GM20000 (cell line): ENCODE results near the gene SNTG2.

ENCODE experiments used
- DNase-seq: peaks from one replicate; pipeline ENCODE4 v3.0.0; 2012; ENCODE audit warnings: low spot score
- TF ChIP-seq, protein P1 (sequence below): IDR thresholded peaks from 2 replicates; pipeline ENCODE4 v1.5.1; 2012; ENCODE audit warnings: mild to moderate bottlenecking, control low read depth; ENCODE audit errors: extremely low read depth, missing control alignments

Gene SNTG2

DNA sequence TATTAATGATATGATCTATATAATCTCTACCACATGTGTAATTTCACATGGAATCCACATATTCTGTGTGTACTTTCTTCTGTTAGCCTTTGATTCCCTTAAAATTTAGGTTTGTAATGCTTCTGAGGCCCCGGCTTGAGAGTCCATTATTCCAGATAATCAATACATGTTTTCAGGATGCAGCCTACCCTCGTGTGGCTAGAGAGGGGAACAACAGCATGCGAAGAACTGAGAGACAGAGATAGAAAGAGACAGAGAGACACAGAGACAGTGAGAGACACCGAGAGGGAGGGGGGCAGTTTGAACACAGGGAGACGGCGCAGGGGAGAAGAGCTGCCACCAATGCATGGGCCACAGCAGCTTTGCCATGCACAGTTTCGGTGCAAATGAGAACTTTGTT lies 185.4 kb downstream of the SNTG2 start:
- TF ChIP-seq, protein P1, sequence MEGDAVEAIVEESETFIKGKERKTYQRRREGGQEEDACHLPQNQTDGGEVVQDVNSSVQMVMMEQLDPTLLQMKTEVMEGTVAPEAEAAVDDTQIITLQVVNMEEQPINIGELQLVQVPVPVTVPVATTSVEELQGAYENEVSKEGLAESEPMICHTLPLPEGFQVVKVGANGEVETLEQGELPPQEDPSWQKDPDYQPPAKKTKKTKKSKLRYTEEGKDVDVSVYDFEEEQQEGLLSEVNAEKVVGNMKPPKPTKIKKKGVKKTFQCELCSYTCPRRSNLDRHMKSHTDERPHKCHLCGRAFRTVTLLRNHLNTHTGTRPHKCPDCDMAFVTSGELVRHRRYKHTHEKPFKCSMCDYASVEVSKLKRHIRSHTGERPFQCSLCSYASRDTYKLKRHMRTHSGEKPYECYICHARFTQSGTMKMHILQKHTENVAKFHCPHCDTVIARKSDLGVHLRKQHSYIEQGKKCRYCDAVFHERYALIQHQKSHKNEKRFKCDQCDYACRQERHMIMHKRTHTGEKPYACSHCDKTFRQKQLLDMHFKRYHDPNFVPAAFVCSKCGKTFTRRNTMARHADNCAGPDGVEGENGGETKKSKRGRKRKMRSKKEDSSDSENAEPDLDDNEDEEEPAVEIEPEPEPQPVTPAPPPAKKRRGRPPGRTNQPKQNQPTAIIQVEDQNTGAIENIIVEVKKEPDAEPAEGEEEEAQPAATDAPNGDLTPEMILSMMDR: no peak
- DNase-seq: no peak

DNA sequence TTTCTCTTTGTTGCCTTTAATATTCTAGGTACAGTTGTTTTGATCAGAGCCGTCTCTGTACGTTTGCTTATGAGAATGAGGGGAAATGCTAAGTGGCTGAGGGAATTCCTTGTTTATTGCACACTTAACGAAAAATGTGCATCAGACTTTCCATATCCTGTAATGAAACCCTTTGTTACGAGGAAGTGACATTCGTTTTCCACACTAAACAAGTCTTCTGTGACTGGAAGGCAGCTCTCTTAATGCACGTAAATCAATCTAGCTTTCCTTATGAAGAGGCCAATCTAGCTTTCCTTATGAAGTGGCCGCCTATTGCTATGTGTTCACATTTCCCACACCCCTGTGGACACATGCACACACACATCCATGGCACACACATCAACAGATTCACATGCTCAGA lies 186.2 kb downstream of the SNTG2 start:
- no peak for DNase-seq
- TF ChIP-seq, protein P1: no peak

DNA sequence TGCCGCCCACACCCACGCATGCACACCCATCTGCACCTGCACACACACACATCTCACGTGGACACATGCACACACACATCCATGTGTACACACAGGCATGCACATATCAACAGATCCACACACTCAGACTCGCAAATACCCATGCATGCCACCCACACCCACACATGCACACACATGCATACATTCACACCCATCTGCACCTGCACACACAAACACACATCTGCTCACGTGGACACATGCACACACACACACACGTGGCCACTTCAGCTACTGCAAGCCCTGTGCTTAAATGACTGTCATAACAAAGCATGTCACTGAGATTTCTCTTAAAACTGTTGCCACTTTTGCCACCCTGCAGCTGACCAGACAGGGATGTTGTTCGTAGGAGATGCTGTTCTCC lies 186.6 kb downstream of the SNTG2 start:
- TF ChIP-seq, protein P1: no peak

DNA sequence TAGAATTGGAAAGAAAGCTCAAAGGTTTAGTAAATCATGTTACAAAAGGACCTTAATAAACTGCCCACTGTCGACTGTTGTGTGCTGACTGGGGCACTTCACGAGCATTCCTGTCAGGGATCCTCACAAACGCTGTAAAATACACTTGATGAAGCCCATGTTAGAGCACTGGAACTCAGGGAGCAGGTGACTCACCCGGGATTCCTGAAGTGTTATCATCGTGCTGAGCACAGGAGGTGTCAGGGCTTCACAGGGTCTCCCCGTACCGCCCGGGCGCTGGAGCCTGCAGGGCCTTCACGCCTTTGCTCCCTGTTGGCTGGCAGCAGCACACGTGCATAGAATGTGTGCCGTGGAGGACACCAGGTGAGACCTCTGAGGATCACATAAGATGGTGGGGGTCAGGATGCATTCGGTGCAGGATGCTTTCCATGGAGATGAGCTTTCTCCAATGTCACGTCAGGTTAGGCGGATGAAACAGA lies 187.3 kb downstream of the SNTG2 start:
- no peak for DNase-seq
- TF ChIP-seq, protein P1: no peak

More for the DNA sequence above, 186.6 kb downstream of the SNTG2 start:
- DNase-seq: no peak

DNA sequence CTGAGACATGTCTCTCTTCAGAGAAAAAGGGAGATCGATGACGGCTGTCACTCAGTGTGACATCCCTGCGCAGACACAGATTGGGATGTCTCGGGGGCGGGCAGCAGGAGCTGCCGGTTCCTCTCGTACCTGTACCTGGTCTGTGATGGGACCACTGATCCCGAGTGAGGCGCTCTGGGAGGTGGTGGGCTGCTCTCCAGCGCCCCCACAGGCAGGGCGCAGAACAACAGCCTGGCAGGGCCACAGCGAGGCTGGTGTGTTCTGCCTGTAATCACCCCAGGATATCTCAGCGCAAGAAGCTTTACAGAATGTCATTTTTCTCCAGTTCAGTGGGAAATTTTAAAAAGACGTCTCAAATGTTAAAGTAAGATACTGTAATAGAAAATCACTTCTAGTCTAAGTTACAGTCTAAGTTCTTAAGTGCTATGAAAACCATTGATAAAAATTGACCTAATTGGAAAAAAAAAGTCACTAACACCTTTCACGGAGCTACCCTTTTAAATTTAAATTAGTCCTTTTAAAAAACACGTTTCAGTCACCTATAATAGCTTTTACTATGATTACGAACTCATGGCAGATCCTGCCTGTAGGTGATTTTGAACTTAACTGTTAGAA lies 189.8 kb downstream of the SNTG2 start:
- TF ChIP-seq, protein P1: peak; percentile 67
- DNase-seq: peak; percentile 60

DNA sequence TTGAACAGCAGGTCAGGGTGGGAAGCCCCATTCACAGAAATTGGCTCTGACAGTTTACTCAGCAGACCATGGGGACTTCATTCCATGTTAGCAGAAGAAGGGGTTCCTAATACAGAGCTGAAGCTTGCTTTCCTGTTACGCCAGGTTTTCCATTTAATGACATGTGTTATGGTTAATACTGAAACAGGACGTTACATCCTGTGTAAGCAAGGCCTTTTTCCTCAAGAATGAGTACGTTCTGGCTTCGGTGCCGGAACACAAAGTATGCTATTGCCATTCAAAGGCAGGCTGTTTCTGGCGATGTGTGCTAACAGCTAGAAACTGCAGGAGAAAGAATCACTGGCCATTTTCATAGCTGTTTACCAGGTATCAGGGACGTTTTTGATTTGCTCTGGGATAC lies 190.4 kb downstream of the SNTG2 start:
- TF ChIP-seq, protein P1: no peak
- DNase-seq: no peak

DNA sequence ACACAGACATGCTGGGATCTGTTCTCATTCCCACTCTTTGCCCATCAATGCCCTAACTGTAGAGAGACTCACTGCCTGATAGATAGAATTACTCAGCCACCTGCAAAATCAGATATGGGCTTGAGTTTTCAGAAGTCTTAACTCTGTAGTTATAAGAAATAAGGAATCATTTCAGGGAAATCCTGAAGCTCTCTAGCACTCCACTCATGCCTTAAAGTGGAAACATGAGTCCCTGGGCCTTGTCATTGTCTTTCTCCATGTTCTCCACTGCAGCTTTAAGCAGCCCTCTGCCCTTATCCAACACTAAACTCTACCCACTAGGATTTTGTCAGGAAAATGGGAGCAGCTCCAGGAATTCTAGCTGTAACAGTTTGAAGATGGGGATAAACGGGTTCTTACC lies 192.5 kb downstream of the SNTG2 start:
- no peak for DNase-seq
- TF ChIP-seq, protein P1: no peak
